HepG2 (cell line): ENCODE results near the gene RBP2. TPM values are rescaled to one million over a fixed set of nuclear protein-coding genes. Genes with fewer than 3 reads are reported as not detected.
A peak's percentile ranks its signal among the peaks of the same experiment; 100 is the strongest.

Source experiments
- ATAC-seq: fragments of 200-7000 bp; cut with Tn5 transposase; 3 replicates; pipeline ENCODE4 v1.9.1; 2020; ENCODE audit warnings: mild to moderate bottlenecking, moderate library complexity
- BruUV-seq: library from RNA; stranded (reverse); fragments of 400-500 nt; replicated peaks from 2 replicates; lab custom pipeline; 2021; lab: Mats Ljungman, UMichigan
- CTCF ChIA-PET: fragments of 300-600 bp; formaldehyde crosslinking; extraction: SDS; loops from one replicate; lab custom pipeline; 2021; ENCODE audit warnings: low total read pairs, inconsistent platforms, low intra/inter-chr PET ratio; lab: Yijun Ruan, JAX
- POLR2A ChIA-PET: fragments of 350-600 bp; sonication (Branson Sonifier 250); formaldehyde crosslinking; loops from one replicate; lab custom pipeline; 2020; ENCODE audit warnings: antibody characterized with exemption, inconsistent platforms; lab: Yijun Ruan, JAX
- DNase-seq: peaks from one replicate; pipeline ENCODE4 v3.0.0-alpha.2; 2015; ENCODE audit warnings: low spot score
- FAIRE-seq: peaks from 3 replicates; lab custom pipeline; 2011; peaks lifted over from hg19 to GRCh38; lab: Jason Lieb, UNC
- H2AFZ ChIP-seq: one replicate; pipeline ENCODE4 v1.6.1; 2011; ENCODE audit warnings: low read length, inconsistent platforms
- H3K27ac ChIP-seq: fragments of 300-600 bp; 3 replicates; pipeline ENCODE4 v1.8.0; 2011; ENCODE audit warnings: mixed run types, mild to moderate bottlenecking, mixed read lengths, low read length, inconsistent platforms; ENCODE audit not compliant: insufficient read depth; ENCODE audit errors: extremely low read length
- H3K27me3 ChIP-seq, 2 experiments: fragments of 200-600 bp in 1 of 2; 2 replicates in 1 of 2; 3 replicates in 1 of 2; pipeline versions ENCODE4 v1.6.0 to v1.8.0; 2011; ENCODE audit warnings: low read length in 2 of 2, mild to moderate bottlenecking in 2 of 2, moderate library complexity in 2 of 2, inconsistent platforms in 1 of 2; ENCODE audit not compliant: insufficient read depth in 2 of 2, control insufficient read depth in 1 of 2
- H3K36me3 ChIP-seq, 2 experiments: fragments of 200-600 bp in 1 of 2; replicated peaks in 1 of 2; 2 replicates in 1 of 2; 3 replicates in 1 of 2; pipeline versions ENCODE4 v1.5.1 to v1.8.0; 2011; ENCODE audit warnings: low read length in 2 of 2, inconsistent platforms in 1 of 2; ENCODE audit not compliant: insufficient read depth in 2 of 2, control insufficient read depth in 1 of 2
- H3K4me1 ChIP-seq: 2 replicates; pipeline ENCODE4 v1.5.1; 2012; ENCODE audit warnings: low read length, inconsistent platforms; ENCODE audit not compliant: insufficient read depth
- H3K4me2 ChIP-seq: 2 replicates; pipeline ENCODE4 v1.6.0; 2011; ENCODE audit warnings: low read depth, low read length, inconsistent platforms
- H3K4me3 ChIP-seq, 3 experiments: fragments of 200-600 bp in 1 of 3; sonication (generic), shearing (Covaris generic) in 1 of 3; replicated peaks in 1 of 3; 2 replicates each; pipeline ENCODE4 v1.5.1; 2011 to 2016; ENCODE audit warnings: low read length in 3 of 3, inconsistent platforms in 2 of 3, low read depth in 2 of 3, mild to moderate bottlenecking in 2 of 3, control low read depth in 1 of 3, mixed read lengths in 1 of 3; ENCODE audit not compliant: insufficient read depth in 1 of 3
- H3K79me2 ChIP-seq: one replicate; pipeline ENCODE4 v1.6.1; 2011; ENCODE audit warnings: low read length, inconsistent platforms; ENCODE audit not compliant: insufficient read depth
- H3K9ac ChIP-seq: 2 replicates; pipeline ENCODE4 v1.6.0; 2011; ENCODE audit warnings: mild to moderate bottlenecking, low read depth, low read length, inconsistent platforms; ENCODE audit not compliant: insufficient read depth
- H3K9me3 ChIP-seq: 2 replicates; pipeline ENCODE4 v1.5.1; 2012; ENCODE audit warnings: mild to moderate bottlenecking, low read length
- H4K20me1 ChIP-seq: 2 replicates; pipeline ENCODE4 v1.6.0; 2011; ENCODE audit warnings: inconsistent platforms, mild to moderate bottlenecking, low read length, moderate library complexity; ENCODE audit not compliant: insufficient read depth
- CEBPB ChIP-seq: IDR thresholded peaks from 2 replicates; pipeline ENCODE4 v1.6.1; 2011; ENCODE audit warnings: low read depth, low read length, improper control_type of control experiment, borderline replicate concordance
- CEBPG ChIP-seq: IDR thresholded peaks from 2 replicates; pipeline ENCODE4 v1.6.1; 2016
- HHEX ChIP-seq: IDR thresholded peaks from 2 replicates; pipeline ENCODE4 v1.6.1; 2016; ENCODE audit warnings: control low read depth
- HNF4G ChIP-seq, 2 experiments: sonication (generic) in 1 of 2; formaldehyde crosslinking in 1 of 2; IDR thresholded peaks; 2 replicates each; pipeline versions ENCODE4 v1.4.0 to v1.6.1; 2011 to 2020; ENCODE audit warnings: borderline replicate concordance in 2 of 2, low read depth in 2 of 2, mild to moderate bottlenecking in 2 of 2, low read length in 1 of 2, missing genetic modification reagents in 1 of 2, moderate library complexity in 1 of 2
- MAZ ChIP-seq, 2 experiments: sonication (generic) in 1 of 2; formaldehyde crosslinking in 1 of 2; IDR thresholded peaks; 2 replicates each; pipeline versions ENCODE4 v1.5.0 to v1.6.1; 2012 to 2020; ENCODE audit warnings: low read depth in 2 of 2, mild to moderate bottlenecking in 2 of 2, borderline replicate concordance in 1 of 2, improper control_type of control experiment in 1 of 2, low read length in 1 of 2, missing genetic modification reagents in 1 of 2, moderate library complexity in 1 of 2
- NCOA2 ChIP-seq: sonication (generic); formaldehyde crosslinking; IDR thresholded peaks from 2 replicates; pipeline ENCODE4 v1.8.0; 2022; ENCODE audit warnings: inconsistent platforms
- NR2F6 ChIP-seq, 2 experiments: IDR thresholded peaks; 2 replicates each; pipeline ENCODE4 v1.6.1; 2016; ENCODE audit warnings: antibody characterized with exemption in 1 of 2, mild to moderate bottlenecking in 1 of 2
- PPARG ChIP-seq: conservative IDR thresholded peaks from 2 replicates; pipeline ENCODE4 v1.6.1; 2016; ENCODE audit warnings: missing biosample characterization, missing genetic modification reagents
- RARA ChIP-seq: IDR thresholded peaks from 2 replicates; pipeline ENCODE4 v1.6.1; 2016; ENCODE audit warnings: missing genetic modification reagents, missing compliant biosample characterization
- SALL1 ChIP-seq: sonication (generic); formaldehyde crosslinking; IDR thresholded peaks from 2 replicates; pipeline ENCODE4 v1.8.0; 2022; ENCODE audit warnings: mild to moderate bottlenecking, missing genetic modification reagents
- SOX6 ChIP-seq, 2 experiments: fragments of 450-650 bp in 1 of 2; sonication (generic) in 1 of 2; formaldehyde crosslinking in 1 of 2; IDR thresholded peaks; 2 replicates each; pipeline versions ENCODE4 v1.4.0 to v1.6.1; 2017 to 2020; ENCODE audit warnings: antibody characterized with exemption in 1 of 2, mild to moderate bottlenecking in 1 of 2, missing genetic modification reagents in 1 of 2
- ZBTB44 ChIP-seq: sonication (generic); formaldehyde crosslinking; IDR thresholded peaks from 2 replicates; pipeline ENCODE4 v1.4.0; 2020; ENCODE audit warnings: missing genetic modification reagents
- ZFP1 ChIP-seq: IDR thresholded peaks from 2 replicates; pipeline ENCODE4 v1.6.1; 2016
- ZNF557 ChIP-seq: sonication (generic); formaldehyde crosslinking; IDR thresholded peaks from 2 replicates; pipeline ENCODE4 v1.4.0; 2020; ENCODE audit warnings: missing genetic modification reagents
- ZNF644 ChIP-seq: IDR thresholded peaks from 2 replicates; pipeline ENCODE4 v1.6.1; 2016; ENCODE audit warnings: low read depth
- WGBS: methylation state at CpG from one replicate; pipeline ENCODE4 v1.1.6; 2017; ENCODE audit warnings: low lambda C conversion rate; 5-methylcytosine and 5-hydroxymethylcytosine counted together
- in situ Hi-C: cut with HindIII; loops from 2 replicates; pipeline ENCODE4 v1.10.0; 2017; ENCODE audit warnings: low pct_unique_long_range_greater_than_20kb; ENCODE audit not compliant: extremely low pct_ligation_motif_present
- intact Hi-C: fragments of 100-400 bp; cut with micrococcal nuclease; formaldehyde crosslinking; loops from one replicate; pipeline ENCODE4 v1.10.0; 2022; ENCODE audit not compliant: unreplicated experiment
- polyA plus RNA-seq, 8 experiments: library from polyadenylated mRNA; depleted of rRNA in 3 of 8; stranded (reverse) in 7 of 8; unstranded in 1 of 8; fragments of >200 nt; fragmentation: Illumina TruSeq in 4 of 8; extraction: Trizol in 4 of 8; gene quantifications; 2 replicates each; pipeline versions ENCODE4 v1.2.1 to v1.2.3, GENCODE V29; 2011 to 2016; ENCODE audit warnings: low read depth in 4 of 8, missing spikeins in 1 of 8, mixed read lengths in 1 of 8; ENCODE audit not compliant: insufficient read depth in 1 of 8
- total RNA-seq, 5 experiments: library from RNA; depleted of rRNA; stranded (reverse); fragments of >200 nt; fragmentation: Illumina TruSeq; extraction: Trizol; gene quantifications; 2 replicates each; pipeline ENCODE4 v1.2.3, GENCODE V29; 2016; ENCODE audit warnings: low read depth in 1 of 5
- TF ChIP-seq, protein P1 (sequence below): sonication (generic); formaldehyde crosslinking; conservative IDR thresholded peaks from 2 replicates; pipeline ENCODE4 v1.4.0; 2020; ENCODE audit warnings: mild to moderate bottlenecking, missing genetic modification reagents, moderate library complexity

RBP2 gene
- total and polyA plus RNA-seq, 2 of the 13 experiments (the other 11 are each of a cell fraction or from before 2014, with no cell fraction given), result 0.17 to 2.5 TPM

DNA sequence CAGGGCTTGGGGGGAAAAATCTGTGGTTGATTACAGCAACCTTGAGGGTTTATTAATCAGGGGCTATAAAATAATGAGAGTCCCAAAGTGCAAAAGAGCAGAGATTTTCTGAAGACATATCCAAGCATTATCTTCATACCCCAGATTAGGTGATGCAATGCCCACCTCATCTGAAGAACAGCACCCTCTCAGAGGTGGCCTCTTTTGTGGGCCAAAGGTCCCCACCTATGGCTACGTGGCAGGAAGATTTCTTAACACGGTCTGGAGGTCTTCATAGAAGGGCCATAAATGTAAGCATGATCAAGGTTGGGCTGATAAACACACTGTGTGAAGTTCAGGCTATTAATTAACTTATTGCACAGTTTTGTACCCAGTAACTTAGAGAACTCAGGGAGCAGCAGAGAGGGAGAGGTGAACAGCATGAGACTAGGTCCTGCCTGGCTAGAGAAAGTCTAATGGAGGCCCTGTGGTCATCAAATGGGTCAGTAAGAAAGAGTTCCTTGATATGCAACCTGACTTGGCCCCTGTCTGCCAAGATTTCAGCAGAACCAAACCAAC is 29.6 kb upstream of the RBP2 start:
- WGBS, result 0% methylated on average over 2 of the region's 2 CpGs
- POLR2A ChIA-PET, result no interaction called here
- intact Hi-C loops (loop anchor here (5.0 kb wide), 1 partner anchor 79 kb away; no protein-coding TSS in a partner anchor), in situ Hi-C loops (no loop called here)
- H4K20me1 ChIP-seq, result no peaks in the 10 kb centered on the region
- no peak for DNase-seq
- peak; percentile 11; the same call in 1 of the 2 replicates for TF ChIP-seq NR2F6 (IDR thresholded peaks at IDR 0.05)
- no peak for TF ChIP-seq NR2F6 (CRISPR knock-in tag; IDR thresholded peaks at IDR 0.05)
- no peak for TF ChIP-seq SOX6 (IDR thresholded peaks at IDR 0.05)
- 0 out of 2 replicates have a peak, but pooled peaks have one; percentile 12 for TF ChIP-seq SOX6 (CRISPR knock-in tag; IDR thresholded peaks at IDR 0.05)
- peak; percentile 57; the same call in 1 of the 2 replicates for TF ChIP-seq PPARG
- 0 out of 2 replicates have a peak, but pooled peaks have one; percentile 9 for TF ChIP-seq HNF4G (IDR thresholded peaks at IDR 0.05; ENCODE audit: borderline replicate concordance, low read depth, low read length)
- no peak for TF ChIP-seq HNF4G (CRISPR knock-in tag; IDR thresholded peaks at IDR 0.05; ENCODE audit: borderline replicate concordance, low read depth)
- TF ChIP-seq NCOA2 (CRISPR knock-in tag), result no peak
- TF ChIP-seq MAZ (IDR thresholded peaks at IDR 0.05; ENCODE audit: borderline replicate concordance, low read depth, low read length), result no peak
- no peak for TF ChIP-seq MAZ (CRISPR knock-in tag; IDR thresholded peaks at IDR 0.05; ENCODE audit: low read depth)
- peak; percentile 49; the same call in 1 of the 2 replicates for TF ChIP-seq CEBPB
- TF ChIP-seq, protein P1, sequence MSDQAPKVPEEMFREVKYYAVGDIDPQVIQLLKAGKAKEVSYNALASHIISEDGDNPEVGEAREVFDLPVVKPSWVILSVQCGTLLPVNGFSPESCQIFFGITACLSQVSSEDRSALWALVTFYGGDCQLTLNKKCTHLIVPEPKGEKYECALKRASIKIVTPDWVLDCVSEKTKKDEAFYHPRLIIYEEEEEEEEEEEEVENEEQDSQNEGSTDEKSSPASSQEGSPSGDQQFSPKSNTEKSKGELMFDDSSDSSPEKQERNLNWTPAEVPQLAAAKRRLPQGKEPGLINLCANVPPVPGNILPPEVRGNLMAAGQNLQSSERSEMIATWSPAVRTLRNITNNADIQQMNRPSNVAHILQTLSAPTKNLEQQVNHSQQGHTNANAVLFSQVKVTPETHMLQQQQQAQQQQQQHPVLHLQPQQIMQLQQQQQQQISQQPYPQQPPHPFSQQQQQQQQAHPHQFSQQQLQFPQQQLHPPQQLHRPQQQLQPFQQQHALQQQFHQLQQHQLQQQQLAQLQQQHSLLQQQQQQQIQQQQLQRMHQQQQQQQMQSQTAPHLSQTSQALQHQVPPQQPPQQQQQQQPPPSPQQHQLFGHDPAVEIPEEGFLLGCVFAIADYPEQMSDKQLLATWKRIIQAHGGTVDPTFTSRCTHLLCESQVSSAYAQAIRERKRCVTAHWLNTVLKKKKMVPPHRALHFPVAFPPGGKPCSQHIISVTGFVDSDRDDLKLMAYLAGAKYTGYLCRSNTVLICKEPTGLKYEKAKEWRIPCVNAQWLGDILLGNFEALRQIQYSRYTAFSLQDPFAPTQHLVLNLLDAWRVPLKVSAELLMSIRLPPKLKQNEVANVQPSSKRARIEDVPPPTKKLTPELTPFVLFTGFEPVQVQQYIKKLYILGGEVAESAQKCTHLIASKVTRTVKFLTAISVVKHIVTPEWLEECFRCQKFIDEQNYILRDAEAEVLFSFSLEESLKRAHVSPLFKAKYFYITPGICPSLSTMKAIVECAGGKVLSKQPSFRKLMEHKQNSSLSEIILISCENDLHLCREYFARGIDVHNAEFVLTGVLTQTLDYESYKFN, result 0 out of 2 replicates have a peak, but pooled peaks have one; percentile 29
- no peak for TF ChIP-seq ZNF644 (CRISPR knock-in tag)
- no peak for TF ChIP-seq ZBTB44
- no peak for TF ChIP-seq HHEX (CRISPR knock-in tag)
- TF ChIP-seq ZFP1, result no peak
- TF ChIP-seq SALL1 (CRISPR knock-in tag), result peak; percentile 44; the same call in 1 of the 2 replicates
- no peak for TF ChIP-seq ZNF557
- peak; percentile 39; the same call in 1 of the 2 replicates for TF ChIP-seq CEBPG (CRISPR knock-in tag)
- TF ChIP-seq RARA (CRISPR knock-in tag), result peak; percentile 10; the same call in 1 of the 2 replicates
- ATAC-seq, result peak; percentile 69
- no peak overlapping the region for H3K27ac ChIP-seq
- no peaks in the 10 kb centered on the region for H3K79me2 ChIP-seq
- H3K27me3 ChIP-seq, result no peaks in the 10 kb centered on the region; a peak in 1 of 5 replicates
- CTCF ChIA-PET, result no interaction called here
- no peak overlapping the region for H3K9ac ChIP-seq
- H3K4me2 ChIP-seq, result no peak overlapping the region
- no peak overlapping the region for H3K4me3 ChIP-seq
- H3K4me1 ChIP-seq, result peaks cover 24% of the 10 kb centered on the region
- H3K36me3 ChIP-seq, result no peaks in the 10 kb centered on the region
- H2AFZ ChIP-seq, result no peak overlapping the region
- FAIRE-seq, result no peak
- BruUV-seq, result no TSS peak
- no peaks in the 10 kb centered on the region for H3K9me3 ChIP-seq
